ENCODE results near the gene MTHFD1L. TPM values are rescaled to one million over a fixed set of nuclear protein-coding genes. Genes with fewer than 3 reads are reported as not detected.

MTHFD1L gene
- total RNA-seq, 1 donor from 2014 or later: 66.0 TPM

DNA sequence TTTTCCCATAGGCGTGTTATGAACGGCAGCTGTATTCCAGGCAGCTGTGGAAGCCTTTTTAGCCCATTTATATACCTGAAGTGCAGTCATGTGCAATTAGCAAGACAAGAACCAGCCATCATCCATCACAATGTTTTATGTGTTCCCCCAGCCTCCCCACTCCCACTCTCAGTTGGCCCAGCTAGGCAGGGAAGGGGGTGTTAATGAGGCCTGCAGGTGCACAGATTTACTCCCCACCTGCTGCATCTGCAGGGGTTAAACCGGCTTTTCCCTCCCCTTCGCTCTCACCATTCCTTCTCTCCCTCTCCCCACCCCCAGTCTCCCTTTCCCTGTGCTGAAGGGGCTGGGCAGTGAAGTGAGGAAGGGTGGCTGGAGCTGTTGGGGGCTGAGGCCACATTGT lies 224.5 kb downstream of the MTHFD1L start:
- no peak for DNase-seq (ENCODE audit: low spot score)
- H3K27ac Mint-ChIP-seq (ENCODE audit: unreplicated experiment): no peak overlapping the region

GRCh38 chr6:151091571-151091970 lies 226.1 kb downstream of the MTHFD1L start:
- no peak overlapping the region for H3K4me3 Mint-ChIP-seq (ENCODE audit: unreplicated experiment)
- no peak overlapping the region for H3K27ac Mint-ChIP-seq (ENCODE audit: unreplicated experiment)
- H3K27me3 Mint-ChIP-seq (ENCODE audit: unreplicated experiment): peaks cover 3% of the 10 kb centered on the region
- DNase-seq (ENCODE audit: low spot score): no peak
- H3K36me3 Mint-ChIP-seq (ENCODE audit: low read depth, unreplicated experiment): peaks cover 23% of the 10 kb centered on the region
- H3K4me1 Mint-ChIP-seq (ENCODE audit: unreplicated experiment): peaks cover 17% of the 10 kb centered on the region
- TF ChIP-seq, protein P1, sequence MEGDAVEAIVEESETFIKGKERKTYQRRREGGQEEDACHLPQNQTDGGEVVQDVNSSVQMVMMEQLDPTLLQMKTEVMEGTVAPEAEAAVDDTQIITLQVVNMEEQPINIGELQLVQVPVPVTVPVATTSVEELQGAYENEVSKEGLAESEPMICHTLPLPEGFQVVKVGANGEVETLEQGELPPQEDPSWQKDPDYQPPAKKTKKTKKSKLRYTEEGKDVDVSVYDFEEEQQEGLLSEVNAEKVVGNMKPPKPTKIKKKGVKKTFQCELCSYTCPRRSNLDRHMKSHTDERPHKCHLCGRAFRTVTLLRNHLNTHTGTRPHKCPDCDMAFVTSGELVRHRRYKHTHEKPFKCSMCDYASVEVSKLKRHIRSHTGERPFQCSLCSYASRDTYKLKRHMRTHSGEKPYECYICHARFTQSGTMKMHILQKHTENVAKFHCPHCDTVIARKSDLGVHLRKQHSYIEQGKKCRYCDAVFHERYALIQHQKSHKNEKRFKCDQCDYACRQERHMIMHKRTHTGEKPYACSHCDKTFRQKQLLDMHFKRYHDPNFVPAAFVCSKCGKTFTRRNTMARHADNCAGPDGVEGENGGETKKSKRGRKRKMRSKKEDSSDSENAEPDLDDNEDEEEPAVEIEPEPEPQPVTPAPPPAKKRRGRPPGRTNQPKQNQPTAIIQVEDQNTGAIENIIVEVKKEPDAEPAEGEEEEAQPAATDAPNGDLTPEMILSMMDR (IDR thresholded peaks at IDR 0.05; ENCODE audit: unreplicated experiment): no peak
- no peaks in the 10 kb centered on the region for H3K9me3 Mint-ChIP-seq (ENCODE audit: unreplicated experiment)

More for the DNA sequence above, 224.5 kb downstream of the MTHFD1L start:
- no peaks in the 10 kb centered on the region for H3K9me3 Mint-ChIP-seq (ENCODE audit: unreplicated experiment)
- H3K4me1 Mint-ChIP-seq (ENCODE audit: unreplicated experiment): peaks cover 17% of the 10 kb centered on the region
- TF ChIP-seq, protein P1 (IDR thresholded peaks at IDR 0.05; ENCODE audit: unreplicated experiment): no peak
- peaks cover 3% of the 10 kb centered on the region for H3K27me3 Mint-ChIP-seq (ENCODE audit: unreplicated experiment)
- H3K36me3 Mint-ChIP-seq (ENCODE audit: low read depth, unreplicated experiment): peaks cover 18% of the 10 kb centered on the region
- H3K4me3 Mint-ChIP-seq (ENCODE audit: unreplicated experiment): no peak overlapping the region

GRCh38 chr6:151092591-151092990 lies 227.1 kb downstream of the MTHFD1L start:
- TF ChIP-seq, protein P1 (IDR thresholded peaks at IDR 0.05; ENCODE audit: unreplicated experiment): no peak
- H3K4me1 Mint-ChIP-seq (ENCODE audit: unreplicated experiment): peaks cover 17% of the 10 kb centered on the region
- H3K36me3 Mint-ChIP-seq (ENCODE audit: low read depth, unreplicated experiment): peaks cover 25% of the 10 kb centered on the region
- H3K9me3 Mint-ChIP-seq (ENCODE audit: unreplicated experiment): no peaks in the 10 kb centered on the region
- H3K27ac Mint-ChIP-seq (ENCODE audit: unreplicated experiment): peak overlapping the region; percentile 81
- no peak for DNase-seq (ENCODE audit: low spot score)
- no peak overlapping the region for H3K4me3 Mint-ChIP-seq (ENCODE audit: unreplicated experiment)
- H3K27me3 Mint-ChIP-seq (ENCODE audit: unreplicated experiment): peaks cover 3% of the 10 kb centered on the region

DNA sequence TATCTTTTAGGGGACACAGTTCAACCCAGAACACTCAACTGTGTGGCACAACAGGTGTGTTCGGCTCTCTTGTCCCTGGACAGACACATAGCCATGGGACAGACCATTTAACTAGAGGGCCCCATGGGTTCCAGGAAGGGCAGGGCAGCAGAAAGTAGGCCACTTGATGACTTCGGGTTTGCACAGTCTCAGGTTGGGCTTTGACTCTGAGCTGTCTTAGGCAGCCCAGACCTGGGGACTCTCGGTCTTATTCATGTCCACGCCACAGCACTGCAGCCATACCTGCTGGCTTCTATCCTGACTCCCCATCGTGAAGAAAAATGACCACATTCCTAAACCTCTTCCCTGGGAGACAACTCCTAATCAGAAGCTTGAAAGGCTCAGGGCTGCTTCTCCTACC lies 228.2 kb downstream of the MTHFD1L start:
- Mint-ChIP-seq H3K27me3 (ENCODE audit: unreplicated experiment) (peaks cover 3% of the 10 kb centered on the region), H3K4me3 (ENCODE audit: unreplicated experiment) (no peak overlapping the region), H3K27ac (ENCODE audit: unreplicated experiment) (no peak overlapping the region), H3K36me3 (ENCODE audit: low read depth, unreplicated experiment) (peaks cover 25% of the 10 kb centered on the region), H3K4me1 (ENCODE audit: unreplicated experiment) (peaks cover 17% of the 10 kb centered on the region), H3K9me3 (ENCODE audit: unreplicated experiment) (no peaks in the 10 kb centered on the region)
- TF ChIP-seq, protein P1 (IDR thresholded peaks at IDR 0.05; ENCODE audit: unreplicated experiment): no peak
- no peak for DNase-seq (ENCODE audit: low spot score)

- H3K4me1 Mint-ChIP-seq (ENCODE audit: unreplicated experiment): peaks cover 17% of the 10 kb centered on the region
- DNase-seq (ENCODE audit: low spot score): no peak
- TF ChIP-seq, protein P1 (IDR thresholded peaks at IDR 0.05; ENCODE audit: unreplicated experiment): no peak
- H3K27me3 Mint-ChIP-seq (ENCODE audit: unreplicated experiment): peaks cover 3% of the 10 kb centered on the region
- H3K27ac Mint-ChIP-seq (ENCODE audit: unreplicated experiment): no peak overlapping the region
- H3K9me3 Mint-ChIP-seq (ENCODE audit: unreplicated experiment): no peaks in the 10 kb centered on the region
- H3K4me3 Mint-ChIP-seq (ENCODE audit: unreplicated experiment): no peak overlapping the region
- peaks cover 21% of the 10 kb centered on the region for H3K36me3 Mint-ChIP-seq (ENCODE audit: low read depth, unreplicated experiment)
Observed at GRCh38 chr6:151095538-151096254, 230.2 kb downstream of the MTHFD1L start.
